Vagina (tissue), 2 donors: ENCODE measurements around the gene ST6GALNAC6. TPM values are rescaled to one million over a fixed set of nuclear protein-coding genes. Genes with fewer than 3 reads are reported as not detected.
"Not testable (repeated sequence)": the region's sequence is repeated elsewhere in the genome, so short reads cannot be mapped to it uniquely, and the experiment has no call there.

Source experiments
- DNase-seq, 2 donors: peaks; one replicate each; pipeline ENCODE4 v3.0.0-alpha.2; 2017; ENCODE audit errors: extremely low spot score in 2 of 2
- H3K27ac ChIP-seq: fragments of 200-600 bp; sonication (generic); one replicate; pipeline ENCODE4 v1.5.1; 2019
- H3K27me3 ChIP-seq: fragments of 200-600 bp; sonication (generic); one replicate; pipeline ENCODE4 v1.5.1; 2019
- H3K36me3 ChIP-seq, 2 donors: fragments of 200-600 bp; sonication (generic); one replicate each; pipeline ENCODE4 v1.5.1; 2017 to 2019
- H3K4me1 ChIP-seq: fragments of 200-600 bp; sonication (generic); one replicate; pipeline ENCODE4 v1.5.1; 2019
- H3K4me3 ChIP-seq, 2 donors: fragments of 200-600 bp; sonication (generic); 1 replicate in 1 of 2; 2 replicates in 1 of 2; pipeline ENCODE4 v1.5.1; 2016 to 2019
- H3K9me3 ChIP-seq: fragments of 200-600 bp; sonication (generic); one replicate; pipeline ENCODE4 v1.5.1; 2019
- POLR2A ChIP-seq, 2 donors: fragments of 450-650 bp; IDR thresholded peaks; one replicate each; pipeline ENCODE4 v1.6.1; 2017; ENCODE audit warnings: antibody characterized with exemption in 2 of 2, mild to moderate bottlenecking in 2 of 2, moderate library complexity in 2 of 2
- POLR2AphosphoS5 ChIP-seq, 2 donors: sonication (generic); formaldehyde crosslinking; IDR thresholded peaks; one replicate each; pipeline ENCODE4 v1.9.0; 2017; ENCODE audit warnings: antibody characterized with exemption in 2 of 2, mild to moderate bottlenecking in 2 of 2, low read depth in 1 of 2; ENCODE audit not compliant: insufficient read depth in 1 of 2
- intact Hi-C: fragments of 100-400 bp; cut with DNase I; formaldehyde crosslinking; loops from one replicate; pipeline ENCODE4 v1.15.1; 2023
- microRNA-seq: library from miRNA; unstranded; fragments of <30 nt; microRNA quantifications from one replicate; pipeline ENCODE4, GENCODE V29; 2017; ENCODE audit warnings: borderline number of aligned reads, borderline replicate concordance
- small RNA-seq: library from RNA; depleted of rRNA; stranded (forward); fragments of <200 nt; gene quantifications from one replicate; pipeline ENCODE3, GENCODE V24; 2016
- total RNA-seq: library from RNA; depleted of rRNA; stranded (reverse); fragments of >200 nt; gene quantifications from one replicate; pipeline ENCODE4 v1.2.3, GENCODE V29; 2016
- TF ChIP-seq, protein P1 (sequence below), 3 experiments: fragments of 450-650 bp in 2 of 3; fragments of 200-600 bp in 1 of 3; sonication (generic) in 1 of 3; IDR thresholded peaks; one replicate each; pipeline ENCODE4 v1.5.1; 2017 to 2019; ENCODE audit warnings: antibody characterized with exemption in 3 of 3, mild to moderate bottlenecking in 2 of 3, moderate library complexity in 2 of 3

ST6GALNAC6 gene
- total RNA-seq, 1 donor from 2014 or later, result 108 TPM

DNA sequence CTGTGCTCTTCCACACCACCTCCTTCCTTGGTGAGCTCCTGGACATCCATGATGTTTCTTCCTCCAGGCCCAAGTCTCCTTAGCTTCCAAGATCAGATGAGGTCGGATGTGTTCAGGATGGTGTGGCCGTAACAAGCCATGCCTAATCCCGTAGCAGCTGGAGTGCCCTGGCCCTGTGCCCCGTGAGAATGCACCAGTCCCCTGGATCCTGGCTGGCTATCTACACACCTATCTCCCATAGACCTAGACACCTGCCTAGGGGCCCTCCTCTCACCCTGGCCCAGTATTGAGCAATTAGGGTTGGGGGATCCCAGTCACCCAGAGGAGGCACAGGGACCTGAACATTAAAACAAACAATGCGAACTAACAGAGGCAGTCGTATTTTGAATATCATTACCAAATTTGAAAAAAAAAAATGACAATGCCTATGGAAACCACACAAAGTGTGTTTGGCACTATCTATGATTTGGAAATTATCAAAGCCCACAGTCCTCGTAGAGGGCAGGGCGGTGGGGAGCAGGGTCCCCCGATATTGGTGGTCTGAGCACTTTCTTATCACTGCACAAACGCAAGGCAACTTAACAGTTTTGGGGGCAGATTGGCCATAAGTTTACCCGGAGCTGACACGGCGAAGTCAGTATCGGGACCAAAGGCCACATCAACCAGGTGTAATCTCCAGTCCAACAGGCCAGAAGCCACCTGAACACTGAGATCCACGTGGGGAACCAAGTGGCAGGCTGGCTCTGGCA is 58.1 kb downstream of the ST6GALNAC6 start:
- Histone ChIP-seq H3K4me1 (peaks cover 42% of the 10 kb centered on the region), H3K9me3 (no peaks in the 10 kb centered on the region), H3K4me3 (no peak overlapping the region), H3K27me3 (no peaks in the 10 kb centered on the region), H3K36me3 (no peaks in the 10 kb centered on the region), H3K27ac (no peak overlapping the region)
- no peak for TF ChIP-seq POLR2A (IDR thresholded peaks at IDR 0.05)
- TF ChIP-seq, protein P1, sequence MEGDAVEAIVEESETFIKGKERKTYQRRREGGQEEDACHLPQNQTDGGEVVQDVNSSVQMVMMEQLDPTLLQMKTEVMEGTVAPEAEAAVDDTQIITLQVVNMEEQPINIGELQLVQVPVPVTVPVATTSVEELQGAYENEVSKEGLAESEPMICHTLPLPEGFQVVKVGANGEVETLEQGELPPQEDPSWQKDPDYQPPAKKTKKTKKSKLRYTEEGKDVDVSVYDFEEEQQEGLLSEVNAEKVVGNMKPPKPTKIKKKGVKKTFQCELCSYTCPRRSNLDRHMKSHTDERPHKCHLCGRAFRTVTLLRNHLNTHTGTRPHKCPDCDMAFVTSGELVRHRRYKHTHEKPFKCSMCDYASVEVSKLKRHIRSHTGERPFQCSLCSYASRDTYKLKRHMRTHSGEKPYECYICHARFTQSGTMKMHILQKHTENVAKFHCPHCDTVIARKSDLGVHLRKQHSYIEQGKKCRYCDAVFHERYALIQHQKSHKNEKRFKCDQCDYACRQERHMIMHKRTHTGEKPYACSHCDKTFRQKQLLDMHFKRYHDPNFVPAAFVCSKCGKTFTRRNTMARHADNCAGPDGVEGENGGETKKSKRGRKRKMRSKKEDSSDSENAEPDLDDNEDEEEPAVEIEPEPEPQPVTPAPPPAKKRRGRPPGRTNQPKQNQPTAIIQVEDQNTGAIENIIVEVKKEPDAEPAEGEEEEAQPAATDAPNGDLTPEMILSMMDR (IDR thresholded peaks at IDR 0.05), result no peak
- no peak for TF ChIP-seq POLR2AphosphoS5 (IDR thresholded peaks at IDR 0.05; ENCODE audit: insufficient read depth in 1 of 2, low read depth in 1 of 2)
- intact Hi-C loops, result no loop called here
- no peak for DNase-seq

DNA sequence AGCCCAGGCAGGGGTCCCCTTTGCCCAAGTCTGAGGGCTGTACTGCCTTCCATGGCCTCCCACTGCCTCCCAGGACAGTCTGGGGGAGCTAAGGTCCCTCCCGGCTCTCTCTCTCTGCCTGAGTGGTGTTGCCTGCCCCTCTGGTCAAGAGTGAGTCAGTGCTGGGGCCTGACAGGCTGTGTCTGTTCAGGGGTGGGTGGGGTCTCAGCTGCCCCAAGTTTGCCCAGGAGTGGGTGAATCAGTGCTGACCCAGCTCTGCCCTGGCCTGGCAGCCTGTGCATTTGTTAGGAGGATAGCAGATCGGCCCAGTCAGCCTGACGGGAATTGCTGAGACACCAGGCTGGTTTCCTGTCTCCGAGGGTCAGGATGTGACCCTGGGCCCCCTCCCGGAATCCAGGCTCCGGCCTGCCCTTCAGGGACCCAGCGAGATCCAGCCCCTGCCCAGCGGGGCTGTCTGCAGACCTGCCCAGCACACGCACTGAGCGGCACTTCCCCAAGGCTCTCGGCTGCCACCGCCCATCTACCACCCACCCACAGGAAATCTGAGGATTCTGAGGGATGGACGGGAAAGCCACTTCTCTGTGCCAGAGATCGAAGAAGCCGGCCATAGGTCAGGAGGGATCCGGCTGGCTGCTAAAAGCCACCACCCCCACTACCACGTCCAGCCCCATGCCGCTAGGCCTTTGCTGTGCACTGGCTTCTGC is 60.9 kb downstream of the ST6GALNAC6 start:
- peak overlapping the region in 1 of 2 donors; percentile 17 for H3K4me3 ChIP-seq

DNA sequence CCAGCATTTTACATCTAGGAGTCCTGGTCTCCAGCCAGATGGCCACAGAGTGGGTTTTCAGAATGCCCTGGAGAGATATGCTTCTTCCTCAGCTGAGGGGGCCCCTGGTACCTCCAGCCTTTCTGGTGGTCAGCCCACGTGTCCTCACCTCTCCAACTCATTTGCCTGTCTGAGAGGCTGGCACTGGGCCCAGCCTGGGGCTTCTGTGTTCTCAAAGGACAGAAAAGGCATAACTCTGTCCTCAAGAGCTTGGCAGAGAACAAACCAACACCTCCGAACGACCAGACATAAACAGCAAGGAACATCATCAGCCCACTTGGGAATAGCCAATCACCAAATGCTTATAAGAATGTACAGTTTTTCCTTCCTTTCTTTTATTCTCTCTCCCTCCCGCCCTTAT is 62.1 kb downstream of the ST6GALNAC6 start:
- no peaks in the 10 kb centered on the region for H3K36me3 ChIP-seq
- intact Hi-C loops, result loop anchor here (1.0 kb wide), 1 partner anchor 41 kb away; no protein-coding TSS in a partner anchor
- H3K9me3 ChIP-seq, result no peaks in the 10 kb centered on the region
- H3K27ac ChIP-seq, result peak overlapping the region; percentile 94
- H3K4me3 ChIP-seq, result no peak overlapping the region
- no peak for DNase-seq
- TF ChIP-seq, protein P1 (IDR thresholded peaks at IDR 0.05), result no peak
- TF ChIP-seq POLR2A (IDR thresholded peaks at IDR 0.05) (no peak), POLR2AphosphoS5 (IDR thresholded peaks at IDR 0.05; ENCODE audit: insufficient read depth in 1 of 2, low read depth in 1 of 2) (no peak)
- no peaks in the 10 kb centered on the region for H3K27me3 ChIP-seq
- H3K4me1 ChIP-seq, result peaks cover 69% of the 10 kb centered on the region

More for the DNA sequence above, 60.9 kb downstream of the ST6GALNAC6 start:
- peak in 1 of 2 donors; percentile 95 for DNase-seq
- H3K27ac ChIP-seq, result peak overlapping the region; percentile 94
- intact Hi-C loops, result no loop called here
- no peaks in the 10 kb centered on the region for H3K36me3 ChIP-seq
- no peaks in the 10 kb centered on the region for H3K9me3 ChIP-seq
- TF ChIP-seq POLR2AphosphoS5 (IDR thresholded peaks at IDR 0.05; ENCODE audit: insufficient read depth in 1 of 2, low read depth in 1 of 2) (peak; percentile 38 to 86), POLR2A (IDR thresholded peaks at IDR 0.05) (no peak)
- TF ChIP-seq, protein P1 (IDR thresholded peaks at IDR 0.05), result no peak
- no peaks in the 10 kb centered on the region for H3K27me3 ChIP-seq
- peaks cover 57% of the 10 kb centered on the region for H3K4me1 ChIP-seq

DNA sequence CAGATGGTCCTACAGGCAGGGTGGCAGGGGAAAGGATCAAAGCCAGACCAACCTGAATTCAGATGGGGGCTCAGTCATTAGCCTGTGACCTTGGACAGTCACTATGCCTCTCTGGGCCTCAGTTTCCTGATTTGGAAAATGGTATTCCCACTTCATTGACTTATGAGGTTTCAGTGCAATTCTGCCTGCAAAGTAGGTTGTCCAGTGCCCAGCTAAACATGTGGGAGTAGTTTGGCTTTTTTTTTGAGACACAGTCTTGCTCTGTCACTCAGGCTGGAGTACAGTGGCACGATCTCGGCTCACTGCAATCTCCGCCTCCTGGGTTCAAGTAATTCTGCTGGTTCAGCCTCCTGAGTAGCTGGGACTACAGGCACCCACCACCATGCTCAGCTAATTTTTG is 62.8 kb downstream of the ST6GALNAC6 start:
- H3K27me3 ChIP-seq, H3K36me3 ChIP-seq, intact Hi-C loops, DNase-seq, H3K9me3 ChIP-seq: not testable (repeated sequence)
- peaks cover 75% of the 10 kb centered on the region for H3K4me1 ChIP-seq
- peak overlapping the region; percentile 4 to 6 for H3K4me3 ChIP-seq
- H3K27ac ChIP-seq, result peak overlapping the region; percentile 94

DNA sequence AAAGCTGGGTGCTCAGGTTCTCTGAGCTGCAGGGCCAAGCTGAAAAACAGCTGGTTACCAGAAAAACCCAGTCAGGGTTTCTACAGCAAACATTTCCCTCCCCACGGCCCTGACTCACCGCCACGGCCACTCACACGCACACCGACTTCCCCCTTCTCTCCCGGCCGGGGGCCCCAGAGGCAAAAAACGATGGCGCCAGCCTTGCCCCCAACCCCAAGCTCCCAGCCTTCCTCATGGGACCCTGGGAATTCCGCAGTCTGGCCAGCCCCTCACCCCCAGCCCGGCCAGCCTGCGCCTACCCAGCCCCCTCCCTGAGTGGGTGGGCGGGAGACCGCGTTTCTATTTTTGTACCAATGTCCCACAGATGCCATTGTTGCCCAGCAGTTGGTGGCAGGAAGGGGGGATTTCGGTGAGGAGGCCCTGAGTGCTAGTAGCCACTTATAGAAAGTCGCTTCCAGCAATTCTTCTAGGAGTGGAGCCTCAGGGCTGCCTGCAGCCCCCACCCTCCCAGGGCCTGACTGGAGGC is 63.3 kb downstream of the ST6GALNAC6 start:
- no peaks in the 10 kb centered on the region for H3K36me3 ChIP-seq
- peaks cover 75% of the 10 kb centered on the region for H3K4me1 ChIP-seq
- no peak for DNase-seq
- H3K9me3 ChIP-seq, result no peaks in the 10 kb centered on the region
- no peaks in the 10 kb centered on the region for H3K27me3 ChIP-seq
- H3K4me3 ChIP-seq, result peak overlapping the region; percentile 4 to 6
- H3K27ac ChIP-seq, result peak overlapping the region; percentile 94
- intact Hi-C loops, result no loop called here
- TF ChIP-seq, protein P1 (IDR thresholded peaks at IDR 0.05), result no peak
- no peak for TF ChIP-seq POLR2A (IDR thresholded peaks at IDR 0.05)
- TF ChIP-seq POLR2AphosphoS5 (IDR thresholded peaks at IDR 0.05; ENCODE audit: insufficient read depth in 1 of 2, low read depth in 1 of 2), result peak in 1 of 2 donors; percentile 61

Small RNAs within 50 kb of the gene (microRNA-seq; reads per million reads assigned to microRNA genes)
- not detected for gene MIR4672

Small RNAs within 50 kb of the gene (small RNA-seq; reads per million reads assigned to genes)
- gene MIR4672 (not detected), gene RNA5SP296 (not detected)

Other genes starting within 250 kb of the ST6GALNAC6 start
- gene CFAP157, start 192.6 kb downstream of the ST6GALNAC6 start, total RNA-seq, result not detected
- 2.2 TPM for gene PTRH1, start 183.9 kb downstream of the ST6GALNAC6 start, total RNA-seq
- gene TTC16, start 183.5 kb downstream of the ST6GALNAC6 start, total RNA-seq, result 0.25 TPM
- gene TOR2A, start 164.3 kb downstream of the ST6GALNAC6 start, total RNA-seq, result 12.3 TPM
- gene SH2D3C, start 120.9 kb downstream of the ST6GALNAC6 start, total RNA-seq, result 19.6 TPM
- 66.3 TPM for gene CDK9, start 113.6 kb downstream of the ST6GALNAC6 start, total RNA-seq
- 99.7 TPM for gene FPGS, start 96.7 kb downstream of the ST6GALNAC6 start, total RNA-seq
- gene ENG, start 44.9 kb downstream of the ST6GALNAC6 start, total RNA-seq, result 130 TPM
- gene AK1, start 21.9 kb downstream of the ST6GALNAC6 start, total RNA-seq, result 33.4 TPM
- 33.1 TPM for gene ST6GALNAC4, start 17.4 kb upstream of the ST6GALNAC6 start, total RNA-seq
- gene PIP5KL1, start 31.2 kb upstream of the ST6GALNAC6 start, total RNA-seq, result 10.3 TPM
- gene DPM2, start 38.3 kb upstream of the ST6GALNAC6 start, total RNA-seq, result 17.7 TPM
- gene EEIG1, start 81.4 kb upstream of the ST6GALNAC6 start, total RNA-seq, result 30.9 TPM
- 13.3 TPM for gene NAIF1, start 167.7 kb upstream of the ST6GALNAC6 start, total RNA-seq
- gene SLC25A25, start 168.6 kb upstream of the ST6GALNAC6 start, total RNA-seq, result 44.4 TPM
- 101 TPM for gene PTGES2, start 228.1 kb upstream of the ST6GALNAC6 start, total RNA-seq
- gene LCN2, start 249.8 kb upstream of the ST6GALNAC6 start, total RNA-seq, result 136 TPM